HUES6 (cell line): ENCODE measurements around the gene TMOD1.

Source experiments
- H3K27ac ChIP-seq: 2 replicates; pipeline ENCODE4 v1.7.0; 2013; ENCODE audit warnings: low read depth, mild to moderate bottlenecking, low read length, inconsistent platforms
- H3K27me3 ChIP-seq: 2 replicates; pipeline ENCODE4 v1.6.1; 2013; ENCODE audit warnings: low read length; ENCODE audit not compliant: control insufficient read depth, insufficient read depth
- H3K36me3 ChIP-seq: 2 replicates; pipeline ENCODE4 v1.6.1; 2013; ENCODE audit warnings: low read length; ENCODE audit not compliant: control insufficient read depth, insufficient read depth
- H3K4me1 ChIP-seq: 2 replicates; pipeline ENCODE4 v1.6.1; 2013; ENCODE audit warnings: low read length; ENCODE audit not compliant: control insufficient read depth, insufficient read depth
- H3K4me3 ChIP-seq: 2 replicates; pipeline ENCODE4 v1.5.1; 2013; ENCODE audit warnings: low read depth, low read length
- H3K9ac ChIP-seq: one replicate; pipeline ENCODE4 v1.6.1; 2013; ENCODE audit warnings: mild to moderate bottlenecking, low read length
- H3K9me3 ChIP-seq: 2 replicates; pipeline ENCODE4 v1.6.1; 2013; ENCODE audit warnings: low read depth, low read length; ENCODE audit not compliant: control insufficient read depth, insufficient read depth

The TMOD1 gene

DNA sequence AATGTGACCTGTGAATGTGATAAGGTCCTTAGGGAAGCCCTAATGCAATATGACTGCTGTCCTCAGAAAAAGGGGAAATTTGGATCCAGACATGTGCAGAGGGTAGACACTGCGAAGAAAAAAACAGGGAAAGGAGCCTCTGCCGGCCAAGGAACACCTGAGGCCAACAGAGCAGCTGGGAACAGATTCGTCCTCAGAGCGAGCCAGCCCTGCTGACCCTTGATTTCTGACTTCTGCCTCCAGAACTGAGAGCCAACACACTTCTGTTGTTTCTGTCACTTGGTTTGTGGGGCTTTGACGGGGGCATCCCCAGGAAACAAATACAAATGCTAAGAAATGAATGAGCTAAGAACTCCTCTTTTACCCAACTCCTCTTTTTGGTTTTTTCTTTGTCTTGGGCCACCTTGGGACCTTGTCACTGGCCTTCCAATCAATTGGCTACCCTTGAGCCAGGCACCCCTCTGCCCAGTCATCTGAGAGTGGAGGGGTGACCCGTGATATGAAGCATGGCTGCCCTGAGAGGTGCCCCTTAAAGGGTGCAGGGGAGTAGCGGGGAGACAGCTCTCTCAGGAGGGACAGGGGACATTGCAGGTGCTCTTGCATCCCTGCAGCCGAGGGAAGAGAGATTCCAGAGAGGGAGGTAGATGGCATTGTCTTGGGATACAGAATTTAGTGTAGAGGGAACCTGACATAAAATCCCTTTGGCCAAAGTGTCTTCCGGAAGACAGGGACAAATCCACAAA, 16.9 kb downstream of the TMOD1 start:
- H3K27ac ChIP-seq = no peak overlapping the region
- H3K36me3 ChIP-seq = no peaks in the 10 kb centered on the region
- peaks cover 4% of the 10 kb centered on the region; the same call in 1 of the 2 replicates for H3K4me1 ChIP-seq
- H3K9me3 ChIP-seq = no peaks in the 10 kb centered on the region
- H3K27me3 ChIP-seq = no peaks in the 10 kb centered on the region
- no peak overlapping the region for H3K9ac ChIP-seq
- no peak overlapping the region for H3K4me3 ChIP-seq

DNA sequence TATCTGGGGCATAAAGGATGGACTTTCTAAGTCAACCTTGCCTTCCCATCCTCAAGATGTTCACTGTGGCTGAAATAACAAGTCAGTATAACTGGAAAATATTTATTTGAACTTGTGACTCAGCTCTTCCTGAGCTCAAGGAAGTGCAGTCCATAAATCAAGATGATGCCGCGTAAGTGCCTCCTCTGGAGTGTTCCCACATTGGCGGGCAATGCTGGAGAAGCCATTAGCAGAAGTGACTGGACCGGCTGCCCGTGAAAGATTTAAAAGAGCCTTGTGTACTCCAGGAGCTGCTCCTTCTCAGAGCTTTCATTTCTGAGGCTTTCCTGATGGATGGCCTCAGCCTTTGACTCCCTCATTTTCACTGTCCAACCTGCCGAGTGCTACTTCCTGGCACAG, 17.4 kb downstream of the TMOD1 start:
- Histone ChIP-seq H3K27me3 (no peaks in the 10 kb centered on the region), H3K9me3 (no peaks in the 10 kb centered on the region), H3K36me3 (no peaks in the 10 kb centered on the region), H3K27ac (no peak overlapping the region), H3K4me1 (peaks cover 4% of the 10 kb centered on the region; the same call in 1 of the 2 replicates), H3K9ac (no peak overlapping the region), H3K4me3 (no peak overlapping the region)

DNA sequence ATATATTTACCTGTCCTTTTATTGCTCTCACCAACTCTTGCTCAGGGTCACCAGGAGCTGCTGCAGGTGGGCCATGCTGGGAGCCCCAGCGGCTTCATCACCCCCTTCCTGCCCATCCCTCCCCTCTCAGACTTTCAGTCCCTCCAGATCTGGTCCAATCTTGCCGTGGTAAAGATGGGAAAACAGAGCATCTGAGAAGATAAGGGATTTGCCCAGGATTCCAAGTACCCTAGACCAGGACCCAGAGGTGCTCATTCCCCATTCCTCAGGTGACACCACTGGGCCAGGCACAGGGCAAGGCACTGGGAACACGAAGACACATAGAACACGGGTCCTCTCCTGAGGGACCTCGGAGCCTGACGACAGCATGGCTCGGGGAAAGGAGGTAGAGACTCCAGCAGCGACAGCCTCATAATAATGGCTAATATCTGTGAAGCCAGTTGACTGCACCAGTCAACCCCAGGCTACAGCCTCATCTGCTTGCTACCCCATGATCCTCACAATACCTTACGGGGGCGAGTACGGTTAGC, 18.0 kb downstream of the TMOD1 start:
- Histone ChIP-seq H3K9me3 (no peaks in the 10 kb centered on the region), H3K4me1 (peaks cover 4% of the 10 kb centered on the region; the same call in 1 of the 2 replicates), H3K36me3 (no peaks in the 10 kb centered on the region), H3K9ac (no peak overlapping the region), H3K4me3 (no peak overlapping the region), H3K27me3 (no peaks in the 10 kb centered on the region), H3K27ac (no peak overlapping the region)

DNA sequence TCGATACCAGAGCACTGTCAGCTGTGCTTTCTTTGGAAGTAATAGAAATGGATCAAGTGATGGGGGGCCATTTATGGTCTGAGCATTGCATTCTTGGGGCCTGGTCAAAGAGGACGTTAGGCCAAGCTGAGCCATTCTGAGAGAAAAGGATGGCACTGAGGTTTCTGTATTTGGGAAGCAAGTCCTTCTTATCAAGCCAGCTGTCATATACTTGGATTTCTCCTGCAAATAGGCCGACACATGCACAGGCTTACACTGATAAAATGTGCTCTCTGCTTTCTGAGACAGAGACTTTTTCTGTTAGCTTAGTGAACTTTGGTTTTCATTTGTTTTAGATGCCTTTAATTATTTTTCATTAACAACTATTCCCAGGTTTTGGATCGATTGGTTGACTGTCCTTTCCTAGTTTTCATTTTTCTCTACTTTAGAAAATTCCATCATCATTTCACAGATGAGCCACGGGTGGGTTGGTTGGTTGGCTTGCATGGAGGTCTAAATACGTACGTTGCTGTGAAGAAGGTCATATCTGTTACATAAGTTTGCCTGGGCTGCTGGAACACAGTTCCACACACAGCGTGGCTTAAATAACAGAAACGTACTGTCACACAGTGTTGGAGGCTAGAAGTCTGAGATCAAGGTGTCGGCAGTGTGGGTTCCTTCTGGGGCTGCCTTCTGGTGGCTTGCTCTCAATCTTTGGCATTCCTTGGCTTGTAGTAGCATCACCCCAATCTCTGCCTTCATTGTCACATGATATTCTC, 20.3 kb downstream of the TMOD1 start:
- Histone ChIP-seq H3K4me1 (0 out of 2 replicates have a peak, but pooled peaks cover 2% of the 10 kb centered on the region), H3K27me3 (no peaks in the 10 kb centered on the region)

DNA sequence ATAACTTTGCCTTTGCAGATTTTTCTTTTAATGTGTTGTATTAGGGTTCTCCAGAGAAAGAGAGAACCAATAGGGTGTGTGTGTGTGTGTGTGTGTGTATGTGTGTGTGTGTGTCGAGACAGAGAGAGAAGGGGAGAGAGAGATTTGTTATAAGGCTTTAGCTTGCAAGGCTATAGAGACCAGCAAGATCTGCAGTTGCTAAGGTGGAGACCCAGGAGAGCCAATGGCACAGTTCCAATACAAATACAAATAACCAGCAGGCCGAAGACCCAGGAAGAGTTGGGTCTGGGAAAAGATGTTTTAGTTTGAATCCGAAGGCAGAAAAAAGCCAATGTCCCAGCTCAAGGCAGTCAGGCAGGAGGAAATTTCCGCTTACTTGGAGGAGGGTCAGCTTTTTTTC, 23.0 kb downstream of the TMOD1 start:
- H3K9me3 ChIP-seq = no peaks in the 10 kb centered on the region
- H3K27ac ChIP-seq = no peak overlapping the region
- peaks cover 28% of the 10 kb centered on the region for H3K4me1 ChIP-seq
- no peak overlapping the region for H3K4me3 ChIP-seq
- H3K27me3 ChIP-seq = no peaks in the 10 kb centered on the region
- no peaks in the 10 kb centered on the region for H3K36me3 ChIP-seq
- no peak overlapping the region for H3K9ac ChIP-seq

More for the DNA sequence above, 20.3 kb downstream of the TMOD1 start:
- no peaks in the 10 kb centered on the region for H3K36me3 ChIP-seq
- H3K9ac ChIP-seq = no peak overlapping the region
- no peaks in the 10 kb centered on the region for H3K9me3 ChIP-seq
- H3K27ac ChIP-seq = no peak overlapping the region
- H3K4me3 ChIP-seq = no peak overlapping the region

DNA sequence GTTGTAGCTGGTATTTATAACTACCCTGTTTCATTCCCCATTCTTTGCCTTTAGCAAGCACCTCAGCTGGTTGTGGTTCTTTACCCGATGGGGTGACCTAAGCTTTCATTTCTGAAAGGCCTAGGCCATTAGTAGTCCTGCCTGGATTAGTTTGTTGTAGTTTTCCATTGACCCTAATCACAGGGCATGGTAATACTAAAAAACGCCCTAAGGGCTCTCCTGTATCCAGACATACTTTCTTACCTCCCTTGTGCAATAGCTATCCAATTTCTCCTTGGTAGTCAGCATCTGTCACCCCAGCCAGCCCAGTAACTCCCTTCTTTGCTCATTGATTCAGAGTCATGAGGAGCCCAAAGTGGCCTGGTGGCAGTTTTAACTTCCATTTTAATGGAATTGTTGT, 24.0 kb downstream of the TMOD1 start:
- Histone ChIP-seq H3K4me1 (peaks cover 30% of the 10 kb centered on the region), H3K4me3 (no peak overlapping the region), H3K36me3 (no peaks in the 10 kb centered on the region), H3K9me3 (no peaks in the 10 kb centered on the region), H3K27me3 (no peaks in the 10 kb centered on the region), H3K9ac (no peak overlapping the region), H3K27ac (no peak overlapping the region)

DNA sequence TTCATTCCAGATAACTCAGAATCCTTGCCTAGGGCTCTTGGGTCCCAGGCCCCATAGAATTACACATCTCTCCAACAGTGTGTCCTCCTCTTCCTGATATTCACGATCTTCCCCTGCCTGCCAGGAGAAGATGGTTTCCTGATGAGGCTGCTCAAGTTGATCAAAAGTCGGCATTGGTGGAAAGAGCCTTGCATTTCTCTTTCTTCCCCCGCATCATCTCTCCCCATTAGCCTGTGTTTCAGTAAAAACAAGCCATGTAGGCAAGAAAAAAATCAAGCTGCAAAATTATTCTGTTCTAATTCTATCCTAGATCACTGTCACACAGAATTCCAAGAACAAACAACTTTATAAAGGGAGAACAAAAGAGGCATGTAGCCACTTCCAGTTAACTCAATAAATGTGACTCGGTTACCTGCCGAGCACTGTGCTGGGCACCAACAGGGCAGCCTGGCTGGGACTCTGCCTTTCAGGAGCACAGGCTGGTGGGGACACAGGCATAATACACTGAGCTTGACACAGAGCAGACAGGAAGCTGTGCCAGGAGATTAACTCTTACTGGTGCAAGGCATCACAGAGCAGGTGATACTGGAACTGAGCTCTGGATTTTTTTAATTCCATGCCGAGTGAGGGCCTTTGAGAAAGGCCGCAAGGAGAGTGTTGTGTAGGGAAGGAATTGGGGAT, 25.6 kb downstream of the TMOD1 start:
- Histone ChIP-seq H3K4me3 (no peak overlapping the region), H3K36me3 (no peaks in the 10 kb centered on the region), H3K9ac (no peak overlapping the region), H3K9me3 (no peaks in the 10 kb centered on the region), H3K27ac (no peak overlapping the region), H3K27me3 (no peaks in the 10 kb centered on the region), H3K4me1 (peaks cover 30% of the 10 kb centered on the region)

DNA sequence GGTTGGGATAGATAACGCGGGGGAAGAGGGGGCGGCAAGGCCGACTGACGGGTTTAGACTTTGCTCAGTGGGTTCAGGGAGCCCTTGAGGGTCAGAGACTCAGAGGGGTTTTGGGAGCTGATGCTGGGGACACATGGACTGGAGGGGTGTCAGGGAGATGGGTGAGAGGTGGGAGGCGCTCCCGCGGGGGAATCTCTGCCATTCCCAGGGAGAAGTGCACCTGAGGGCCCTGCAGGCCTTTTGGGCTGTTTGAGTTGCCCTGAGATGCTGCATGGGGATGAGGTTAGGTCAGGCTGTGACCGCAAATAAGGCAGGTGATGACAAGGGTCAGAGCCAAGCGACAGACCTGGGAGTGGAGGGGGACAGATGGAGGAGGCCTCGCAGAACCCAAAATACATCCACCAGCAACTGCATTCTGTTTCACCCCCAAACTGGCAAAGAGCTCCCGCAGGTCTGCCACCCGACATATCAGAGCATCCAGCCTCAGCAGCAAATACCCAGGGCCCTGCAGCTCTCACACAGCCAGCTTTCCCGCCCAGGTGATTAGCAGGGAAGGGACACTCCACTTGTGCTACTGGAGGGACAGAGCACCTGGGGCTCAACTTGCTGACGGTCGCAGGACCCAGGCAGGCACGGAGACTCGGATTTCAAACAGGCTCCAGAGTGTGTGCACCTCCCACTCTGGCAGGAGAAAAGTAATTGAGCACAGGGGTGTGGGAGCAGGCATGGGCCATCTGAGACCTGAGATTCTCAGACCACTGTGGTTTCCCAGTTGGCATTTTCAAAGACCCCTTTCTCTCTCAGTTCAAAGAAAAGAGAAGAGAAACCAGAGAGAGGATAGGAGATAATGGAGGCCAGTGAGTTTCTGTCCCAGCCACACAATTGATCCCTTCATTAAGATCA, 26.4 kb downstream of the TMOD1 start:
- H3K9me3 ChIP-seq = no peaks in the 10 kb centered on the region
- H3K36me3 ChIP-seq = no peaks in the 10 kb centered on the region
- H3K27me3 ChIP-seq = no peaks in the 10 kb centered on the region
- peak overlapping the region; percentile 16 for H3K9ac ChIP-seq
- no peak overlapping the region for H3K27ac ChIP-seq
- H3K4me1 ChIP-seq = peaks cover 30% of the 10 kb centered on the region
- no peak overlapping the region for H3K4me3 ChIP-seq

DNA sequence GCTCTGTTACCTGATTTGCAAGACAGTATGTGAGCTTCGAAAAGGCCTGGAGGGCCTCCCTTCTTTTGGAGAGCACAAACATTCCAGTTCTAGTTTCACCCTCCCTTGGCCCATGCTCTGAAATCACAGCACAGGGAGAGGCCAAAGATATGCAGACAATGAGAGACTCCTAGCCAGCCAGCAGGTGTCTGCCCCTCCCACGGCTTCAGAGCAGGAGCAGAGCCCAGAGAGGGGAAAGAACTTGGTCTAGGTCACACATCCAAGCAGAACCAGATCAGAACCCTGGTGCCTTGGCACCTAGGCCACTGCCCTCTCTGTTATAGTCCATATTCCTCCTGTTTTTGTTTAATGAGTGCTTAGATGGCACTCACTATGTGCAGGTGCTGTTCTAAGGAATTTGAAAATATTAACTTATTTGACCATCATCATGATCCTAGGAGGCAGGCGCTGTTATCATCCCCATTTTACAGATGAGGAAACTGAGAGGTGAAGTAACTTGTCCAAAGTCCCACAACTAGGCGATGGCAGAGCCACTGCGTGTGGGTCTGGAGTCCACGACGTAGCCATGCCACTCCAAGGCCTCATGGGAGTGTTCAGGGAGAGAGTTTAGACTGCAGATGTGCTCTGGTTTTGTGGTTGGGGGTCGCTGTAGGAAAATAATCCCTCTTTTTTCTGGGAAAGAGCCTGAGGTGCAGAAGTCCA, 27.2 kb downstream of the TMOD1 start:
- no peaks in the 10 kb centered on the region for H3K27me3 ChIP-seq
- no peaks in the 10 kb centered on the region for H3K36me3 ChIP-seq
- H3K9ac ChIP-seq = peak overlapping the region; percentile 16
- peaks cover 30% of the 10 kb centered on the region for H3K4me1 ChIP-seq
- no peak overlapping the region for H3K4me3 ChIP-seq
- H3K9me3 ChIP-seq = no peaks in the 10 kb centered on the region
- H3K27ac ChIP-seq = no peak overlapping the region
